Calu3 (cell line): Measurements from ENCODE around the gene CNGB1. TPM values are rescaled to one million over a fixed set of nuclear protein-coding genes. Genes with fewer than 3 reads are reported as not detected.

Experiments
- BruUV-seq: library from RNA; stranded (reverse); fragments of 400-500 nt; replicated peaks from 2 replicates; lab custom pipeline; 2021; lab: Mats Ljungman, UMichigan
- CTCF ChIA-PET: fragments of 300-600 bp; sonication (Branson Sonifier 250); formaldehyde crosslinking; loops from one replicate; lab custom pipeline; 2022; ENCODE audit warnings: antibody characterized with exemption; lab: Charles Lee
- DNase-seq: peaks from one replicate; pipeline ENCODE4 v3.0.0; 2022
- H3K27ac Mint-ChIP-seq: one replicate; pipeline ENCODE4 v1.8.0; 2022; ENCODE audit warnings: mixed read lengths; ENCODE audit not compliant: unreplicated experiment
- H3K27me3 Mint-ChIP-seq: one replicate; pipeline ENCODE4 v1.8.0; 2022; ENCODE audit warnings: mixed read lengths; ENCODE audit not compliant: unreplicated experiment
- H3K36me3 Mint-ChIP-seq: one replicate; pipeline ENCODE4 v1.8.0; 2022; ENCODE audit warnings: mild to moderate bottlenecking, moderate library complexity, mixed read lengths; ENCODE audit not compliant: insufficient read depth, unreplicated experiment
- H3K4me1 Mint-ChIP-seq: one replicate; pipeline ENCODE4 v1.8.0; 2022; ENCODE audit warnings: mild to moderate bottlenecking, low read depth, mixed read lengths; ENCODE audit not compliant: unreplicated experiment
- H3K4me3 Mint-ChIP-seq: one replicate; pipeline ENCODE4 v1.8.0; 2022; ENCODE audit warnings: mild to moderate bottlenecking, low read depth, moderate library complexity, mixed read lengths; ENCODE audit not compliant: unreplicated experiment
- H3K9me3 Mint-ChIP-seq: one replicate; pipeline ENCODE4 v1.8.0; 2022; ENCODE audit warnings: low read depth, mixed read lengths; ENCODE audit not compliant: unreplicated experiment
- intact Hi-C: fragments of 100-400 bp; cut with micrococcal nuclease; formaldehyde crosslinking; loops from one replicate; pipeline ENCODE4 v1.10.0; 2022; ENCODE audit not compliant: unreplicated experiment
- total RNA-seq: library from RNA; stranded (reverse); gene quantifications from 2 replicates; pipeline ENCODE4 v1.2.3, GENCODE V29; 2022
- TF ChIP-seq, protein P1 (sequence below): fragments of 200-600 bp; IDR thresholded peaks from one replicate; pipeline ENCODE4 v1.8.0; 2022; ENCODE audit warnings: antibody characterized with exemption; ENCODE audit not compliant: unreplicated experiment

Gene CNGB1
- total RNA-seq, 1 experiment from 2014 or later, result 0.19 TPM

- Mint-ChIP-seq H3K36me3 (no peaks in the 10 kb centered on the region), H3K9me3 (peaks cover 4% of the 10 kb centered on the region), H3K4me1 (no peaks in the 10 kb centered on the region), H3K27ac (no peak overlapping the region), H3K4me3 (no peak overlapping the region), H3K27me3 (peaks cover 46% of the 10 kb centered on the region)
- CTCF ChIA-PET, result no interaction called here
- intact Hi-C loops, result no loop called here
- TF ChIP-seq, protein P1, sequence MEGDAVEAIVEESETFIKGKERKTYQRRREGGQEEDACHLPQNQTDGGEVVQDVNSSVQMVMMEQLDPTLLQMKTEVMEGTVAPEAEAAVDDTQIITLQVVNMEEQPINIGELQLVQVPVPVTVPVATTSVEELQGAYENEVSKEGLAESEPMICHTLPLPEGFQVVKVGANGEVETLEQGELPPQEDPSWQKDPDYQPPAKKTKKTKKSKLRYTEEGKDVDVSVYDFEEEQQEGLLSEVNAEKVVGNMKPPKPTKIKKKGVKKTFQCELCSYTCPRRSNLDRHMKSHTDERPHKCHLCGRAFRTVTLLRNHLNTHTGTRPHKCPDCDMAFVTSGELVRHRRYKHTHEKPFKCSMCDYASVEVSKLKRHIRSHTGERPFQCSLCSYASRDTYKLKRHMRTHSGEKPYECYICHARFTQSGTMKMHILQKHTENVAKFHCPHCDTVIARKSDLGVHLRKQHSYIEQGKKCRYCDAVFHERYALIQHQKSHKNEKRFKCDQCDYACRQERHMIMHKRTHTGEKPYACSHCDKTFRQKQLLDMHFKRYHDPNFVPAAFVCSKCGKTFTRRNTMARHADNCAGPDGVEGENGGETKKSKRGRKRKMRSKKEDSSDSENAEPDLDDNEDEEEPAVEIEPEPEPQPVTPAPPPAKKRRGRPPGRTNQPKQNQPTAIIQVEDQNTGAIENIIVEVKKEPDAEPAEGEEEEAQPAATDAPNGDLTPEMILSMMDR, result no peak
- no TSS peak for BruUV-seq
- DNase-seq, result no peak
These were observed 44.9 kb downstream of the CNGB1 start for GRCh38 chr16:57926041-57926440.

GRCh38 chr16:57925310-57925709 lies 45.6 kb downstream of the CNGB1 start:
- BruUV-seq, result no TSS peak
- intact Hi-C loops, result no loop called here
- H3K4me3 Mint-ChIP-seq, result no peak overlapping the region
- TF ChIP-seq, protein P1, result no peak
- no peak for DNase-seq
- H3K36me3 Mint-ChIP-seq, result no peaks in the 10 kb centered on the region
- no peaks in the 10 kb centered on the region for H3K4me1 Mint-ChIP-seq
- no peak overlapping the region for H3K27ac Mint-ChIP-seq
- CTCF ChIA-PET, result no interaction called here
- peaks cover 4% of the 10 kb centered on the region for H3K9me3 Mint-ChIP-seq
- H3K27me3 Mint-ChIP-seq, result peaks cover 46% of the 10 kb centered on the region

- Mint-ChIP-seq H3K4me1 (no peaks in the 10 kb centered on the region), H3K4me3 (no peak overlapping the region), H3K27ac (no peak overlapping the region), H3K36me3 (no peaks in the 10 kb centered on the region), H3K9me3 (peaks cover 4% of the 10 kb centered on the region), H3K27me3 (peaks cover 38% of the 10 kb centered on the region)
- intact Hi-C loops, result no loop called here
- CTCF ChIA-PET, result no interaction called here
- DNase-seq, result no peak
- TF ChIP-seq, protein P1, result no peak
- BruUV-seq, result no TSS peak
These were observed 46.4 kb downstream of the CNGB1 start for GRCh38 chr16:57924514-57924913.

GRCh38 chr16:57923841-57924240 lies 47.1 kb downstream of the CNGB1 start:
- Mint-ChIP-seq H3K27ac (no peak overlapping the region), H3K9me3 (no peaks in the 10 kb centered on the region), H3K36me3 (no peaks in the 10 kb centered on the region), H3K27me3 (peaks cover 31% of the 10 kb centered on the region), H3K4me3 (no peak overlapping the region), H3K4me1 (no peaks in the 10 kb centered on the region)
- intact Hi-C loops, result no loop called here
- no peak for DNase-seq
- CTCF ChIA-PET, result no interaction called here
- TF ChIP-seq, protein P1, result no peak
- no TSS peak for BruUV-seq
